GM12865 (cell line): ENCODE data around the gene COL18A1.

Experiments used
- DNase-seq: peaks from one replicate; pipeline ENCODE4 v3.0.0; 2010; ENCODE audit warnings: low read depth
- H3K4me3 ChIP-seq: 2 replicates; pipeline ENCODE4 v1.5.1; 2011; ENCODE audit warnings: mild to moderate bottlenecking, low read depth, low read length, control low read depth
- CTCF ChIP-seq: IDR thresholded peaks from 2 replicates; pipeline ENCODE4 v1.5.1; 2011; ENCODE audit warnings: low read length, control low read depth, low read depth, inconsistent platforms; ENCODE audit not compliant: insufficient read depth; ENCODE audit errors: missing control alignments

COL18A1 gene

GRCh38 chr21:45504516-45505415 lies 99.8 kb downstream of the COL18A1 start:
- no peak overlapping the region for H3K4me3 ChIP-seq

GRCh38 chr21:45505416-45506021 lies 100.6 kb downstream of the COL18A1 start:
- TF ChIP-seq CTCF, result no peak
- H3K4me3 ChIP-seq, result no peak overlapping the region
- no peak for DNase-seq

More at GRCh38 chr21:45504516-45505415, 99.8 kb downstream of the COL18A1 start:
- no peak for TF ChIP-seq CTCF
- DNase-seq, result no peak

GRCh38 chr21:45506241-45506817 lies 101.4 kb downstream of the COL18A1 start:
- DNase-seq, result no peak
- H3K4me3 ChIP-seq, result no peak overlapping the region
- TF ChIP-seq CTCF, result no peak

GRCh38 chr21:45506836-45507522 lies 102.0 kb downstream of the COL18A1 start:
- no peak for DNase-seq
- no peak for TF ChIP-seq CTCF

DNA sequence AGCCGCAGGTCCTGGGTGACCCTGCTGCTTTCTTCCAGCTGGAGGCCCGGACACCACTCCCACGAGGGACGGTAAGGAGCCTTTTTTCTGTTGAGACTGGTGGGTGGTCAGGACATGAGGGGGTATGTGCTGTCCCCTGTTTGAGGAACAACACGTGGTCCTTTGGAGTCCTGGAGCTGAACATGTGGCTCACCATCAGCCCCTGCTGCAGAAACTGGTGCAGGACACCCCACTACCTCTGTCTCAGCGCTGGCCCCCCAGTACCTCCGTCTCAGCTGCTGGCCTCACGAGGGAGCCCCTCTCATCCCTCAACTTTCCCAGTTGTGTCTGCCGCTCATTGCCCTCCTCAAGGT lies 102.5 kb downstream of the COL18A1 start:
- no peak for TF ChIP-seq CTCF
- no peak for DNase-seq
- no peak overlapping the region for H3K4me3 ChIP-seq

More at GRCh38 chr21:45506836-45507522, 102.0 kb downstream of the COL18A1 start:
- no peak overlapping the region for H3K4me3 ChIP-seq

- no peak for DNase-seq
- TF ChIP-seq CTCF, result no peak
Observed at GRCh38 chr21:45507888-45508508, 103.0 kb downstream of the COL18A1 start.

More at GRCh38 chr21:45507888-45508508, 103.0 kb downstream of the COL18A1 start:
- no peak overlapping the region for H3K4me3 ChIP-seq
